Cortex of kidney (tissue), 1 donor: Measurements from ENCODE around the gene CCNQ.

ENCODE experiments used
- DNase-seq: peaks from one replicate; lab custom pipeline; 2025; lab: John Stamatoyannopoulos, UW

The CCNQ gene

DNA sequence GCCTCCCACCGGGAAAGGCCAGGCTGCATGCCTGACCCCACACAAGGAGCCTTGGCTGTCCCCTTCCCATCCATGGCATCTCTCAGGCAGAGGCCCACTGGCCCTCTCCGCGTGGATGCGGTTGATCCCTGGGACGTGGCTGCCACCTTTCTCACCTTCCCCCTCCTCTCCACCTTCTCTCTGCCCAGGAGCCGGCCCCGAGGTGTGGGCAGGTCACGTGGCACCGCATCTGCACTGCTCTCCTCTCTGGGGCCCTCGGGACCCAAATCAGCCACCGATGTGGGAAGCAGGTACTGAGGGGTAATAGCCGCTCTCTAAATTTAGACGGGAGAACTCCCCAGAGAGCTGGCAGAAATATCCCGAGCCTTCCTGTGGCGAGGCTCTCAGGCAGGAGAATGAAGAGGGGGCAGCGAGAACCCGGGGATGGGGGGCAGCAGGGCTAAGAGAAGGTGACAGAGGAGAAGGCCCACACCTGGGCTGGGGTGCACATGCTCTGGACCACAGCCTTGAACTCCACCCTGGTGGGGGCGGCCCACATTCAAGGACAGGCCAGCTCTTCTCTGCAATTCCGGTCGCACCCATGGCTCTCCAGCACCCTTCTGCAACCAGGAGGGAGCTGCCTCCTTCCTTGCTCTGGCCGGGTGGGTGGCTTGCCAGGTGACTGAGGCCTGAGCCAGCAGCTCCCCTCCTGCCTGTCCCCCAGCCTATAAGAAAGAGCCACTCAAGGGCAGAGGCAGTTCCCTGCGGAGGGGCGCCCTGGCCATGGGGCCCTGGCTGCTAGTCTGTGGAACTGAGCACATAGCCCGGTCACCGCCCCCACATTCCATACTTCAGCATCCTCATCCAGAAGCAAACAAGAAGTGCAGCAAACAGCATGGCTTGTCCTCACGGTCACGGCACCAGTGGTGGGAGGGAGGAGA lies 38.4 kb upstream of the CCNQ start:
- no peak for DNase-seq

- DNase-seq, result no peak
These were observed 37.8 kb upstream of the CCNQ start for GRCh38 chrX:153636716-153637115.

GRCh38 chrX:153635788-153636668 lies 37.1 kb upstream of the CCNQ start:
- no peak for DNase-seq

DNA sequence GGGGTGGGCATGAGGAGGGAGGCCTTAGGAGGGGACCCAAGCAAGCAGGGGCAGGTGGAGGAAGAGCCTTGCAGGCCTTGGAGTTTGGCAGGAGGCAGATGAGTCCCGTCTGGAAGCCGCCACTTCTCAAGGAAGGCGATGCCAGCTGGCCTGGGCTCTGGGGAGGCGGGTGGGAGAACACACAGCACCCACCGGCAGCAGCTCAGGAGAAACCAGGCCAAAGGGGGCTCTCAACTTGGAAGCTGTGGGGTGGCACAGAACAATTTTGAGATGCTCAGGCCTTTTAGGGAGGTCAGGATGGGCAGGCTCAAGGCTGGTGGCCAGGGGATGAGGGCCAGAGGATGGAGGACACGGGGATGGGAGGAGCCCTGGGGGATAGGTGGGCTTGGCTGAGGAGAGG lies 36.4 kb upstream of the CCNQ start:
- DNase-seq, result no peak

GRCh38 chrX:153634832-153635231 lies 35.9 kb upstream of the CCNQ start:
- no peak for DNase-seq

DNA sequence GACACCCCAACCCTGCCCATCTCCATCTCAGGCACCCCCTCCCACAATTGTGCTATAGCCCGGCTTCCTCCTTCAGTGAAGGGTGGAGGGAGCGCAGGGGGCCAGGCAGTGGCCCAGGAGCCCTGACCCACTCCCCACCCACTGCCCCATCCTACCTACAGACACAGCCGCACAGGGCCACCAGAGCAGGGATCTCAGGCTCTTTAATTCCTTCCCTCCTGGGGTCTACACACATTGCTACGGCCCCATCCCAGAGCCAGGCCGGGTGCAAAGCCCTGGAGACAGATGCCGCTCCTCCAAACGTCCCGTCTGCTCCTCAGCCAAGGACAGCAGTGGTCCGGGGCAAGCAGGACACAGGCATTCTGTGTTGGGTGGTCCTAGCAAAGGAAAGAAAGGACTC lies 35.3 kb upstream of the CCNQ start:
- DNase-seq, result no peak

GRCh38 chrX:153633607-153634180 lies 34.8 kb upstream of the CCNQ start:
- DNase-seq, result no peak

GRCh38 chrX:153633048-153633447 lies 34.1 kb upstream of the CCNQ start:
- no peak for DNase-seq

GRCh38 chrX:153632595-153632946 lies 33.6 kb upstream of the CCNQ start:
- no peak for DNase-seq

DNA sequence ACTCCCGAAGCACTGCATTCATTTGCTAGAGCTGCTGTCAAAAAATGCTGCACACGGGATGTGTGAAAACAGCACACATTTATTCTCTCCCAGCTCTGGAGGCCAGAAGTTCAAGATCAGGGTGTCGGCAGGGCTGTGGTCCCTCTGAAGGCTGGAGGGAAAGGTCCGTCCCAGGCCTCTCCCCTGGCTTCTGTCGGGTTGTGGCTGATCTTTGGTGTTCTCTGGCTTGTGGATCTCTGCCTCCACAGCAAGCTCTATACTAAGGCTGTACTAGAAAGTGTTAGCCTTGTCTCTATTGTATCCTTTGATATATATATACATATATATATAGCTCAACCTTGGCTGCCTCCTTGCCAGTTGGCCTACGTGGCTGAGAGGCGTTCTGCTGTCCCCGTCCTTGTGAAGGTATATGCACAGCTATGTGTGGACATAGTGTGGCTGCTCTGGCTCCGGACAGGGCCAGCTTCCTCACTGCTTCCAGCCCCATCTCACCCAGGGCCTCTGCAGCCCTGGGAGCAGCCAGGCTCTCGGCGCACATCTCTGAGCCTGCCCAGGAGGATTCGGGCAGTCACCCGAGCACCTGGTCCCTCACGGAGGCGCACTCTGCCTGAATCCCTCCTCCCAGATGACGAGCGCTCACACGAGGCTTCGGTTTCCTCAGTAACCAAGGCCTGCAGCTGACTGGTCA lies 33.1 kb upstream of the CCNQ start:
- no peak for DNase-seq

- no peak for DNase-seq
These were observed 32.4 kb upstream of the CCNQ start for GRCh38 chrX:153631346-153631745.

DNA sequence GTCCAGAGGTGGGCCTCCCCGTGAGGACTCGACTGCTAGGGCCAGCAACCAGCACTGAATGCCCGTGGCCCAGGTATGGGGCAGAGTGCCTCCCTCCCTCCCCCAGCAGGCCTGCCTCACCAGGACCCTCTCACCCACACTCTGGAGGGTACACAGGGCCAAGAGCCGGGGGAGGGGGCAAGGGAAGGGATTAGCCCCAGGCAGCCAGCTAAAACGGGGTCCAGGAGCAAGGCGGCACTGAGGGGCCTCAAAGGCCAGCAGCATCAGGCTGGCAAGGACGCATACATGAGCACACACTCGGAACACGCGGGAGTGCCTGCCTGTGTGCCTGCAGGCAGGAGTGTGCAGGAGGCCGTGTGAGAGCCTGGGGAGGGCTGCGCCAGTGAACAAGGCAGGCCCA lies 29.7 kb upstream of the CCNQ start:
- no peak for DNase-seq

GRCh38 chrX:153628129-153628528 lies 29.2 kb upstream of the CCNQ start:
- DNase-seq, result no peak

DNA sequence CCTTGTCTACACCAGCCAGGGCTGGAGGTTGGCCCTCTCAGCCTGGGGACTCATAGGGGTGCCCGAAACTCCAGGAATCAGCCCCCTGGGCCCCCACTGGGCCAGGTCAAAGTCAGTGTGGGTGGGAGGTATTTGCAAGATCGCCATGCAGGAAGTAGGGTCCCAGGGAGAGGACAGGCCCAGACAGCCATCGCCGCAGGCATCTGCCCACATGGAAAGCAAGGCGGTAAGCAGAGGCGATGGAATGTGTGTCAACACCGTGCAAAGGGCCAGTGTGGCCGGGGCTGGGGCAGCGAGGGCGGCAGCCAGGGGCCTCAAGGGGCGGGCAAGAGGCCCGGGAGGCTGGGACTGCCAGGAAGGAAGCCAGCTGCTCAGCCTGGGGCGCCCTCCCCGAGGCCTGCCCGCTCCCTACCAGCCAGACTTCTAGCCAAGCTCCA lies 28.8 kb upstream of the CCNQ start:
- DNase-seq, result no peak

- DNase-seq, result no peak
These were observed 28.1 kb upstream of the CCNQ start for GRCh38 chrX:153626863-153627674.

DNA sequence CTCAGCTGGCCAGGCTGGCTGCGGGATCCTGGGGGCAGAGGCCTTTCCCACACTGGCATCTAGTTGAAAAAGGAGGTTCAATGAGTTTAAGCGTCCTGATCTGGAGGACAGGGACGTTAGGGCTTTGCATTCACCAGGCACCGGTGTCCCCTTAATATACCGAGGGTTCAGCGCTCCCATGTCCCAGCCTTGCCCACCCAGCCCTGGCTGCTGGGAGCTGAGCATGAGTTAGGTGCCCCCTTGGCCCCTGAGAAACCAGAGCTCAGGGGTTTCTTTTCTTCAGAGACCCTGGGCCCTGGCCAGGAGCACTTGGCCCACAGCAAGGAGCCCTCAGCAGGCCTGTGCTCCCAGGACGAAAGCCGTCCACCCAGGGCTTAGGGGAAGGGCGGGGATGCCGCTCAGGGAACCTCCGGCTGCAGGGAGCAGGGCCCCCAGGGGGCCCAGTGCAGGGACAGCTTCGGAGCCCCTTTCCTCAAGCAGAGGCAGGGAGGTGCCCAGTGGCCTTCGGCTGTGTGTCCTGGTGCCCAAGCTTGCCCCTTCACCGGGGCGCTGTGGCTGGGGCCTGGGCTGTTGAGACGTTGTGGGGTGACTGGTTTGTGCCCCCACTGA lies 27.2 kb upstream of the CCNQ start:
- no peak for DNase-seq

DNA sequence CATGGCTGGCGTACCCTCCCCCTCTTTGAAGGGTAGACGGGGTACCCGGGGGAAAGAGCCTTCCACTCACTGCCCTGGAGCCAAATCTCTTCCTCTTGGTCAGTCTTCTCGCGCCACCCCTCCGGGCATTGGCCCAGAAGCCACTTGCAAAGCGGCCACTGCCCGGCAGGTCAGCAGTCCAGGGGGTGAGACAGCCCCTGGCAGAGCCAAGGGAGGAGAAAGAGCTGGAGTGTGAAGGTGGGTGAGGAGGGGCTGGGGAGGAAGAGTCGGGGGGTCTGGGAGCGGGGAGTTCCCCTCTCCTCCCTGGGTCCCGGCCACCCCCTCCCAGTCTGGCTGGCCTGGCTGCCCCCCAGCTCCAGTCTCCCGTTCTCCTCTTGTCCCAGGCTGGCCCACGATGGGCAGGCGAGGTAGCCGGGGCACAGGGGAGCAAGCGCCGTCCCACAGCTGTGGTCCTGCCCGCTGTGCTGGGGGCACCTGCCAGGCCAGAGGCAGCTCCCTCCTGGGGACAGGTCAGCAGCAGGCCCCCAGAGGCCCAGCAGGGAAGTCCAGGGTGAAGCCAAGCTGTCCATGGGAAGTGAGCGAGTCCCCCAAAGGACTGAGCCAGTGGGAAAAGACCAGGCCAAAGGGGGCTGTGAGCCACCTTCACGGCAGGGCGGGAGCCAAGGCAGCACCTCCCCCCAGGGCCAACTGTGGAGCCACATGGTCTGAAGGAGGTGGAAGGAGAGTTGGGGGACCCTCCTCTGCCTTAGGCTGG lies 26.5 kb upstream of the CCNQ start:
- DNase-seq, result no peak

DNA sequence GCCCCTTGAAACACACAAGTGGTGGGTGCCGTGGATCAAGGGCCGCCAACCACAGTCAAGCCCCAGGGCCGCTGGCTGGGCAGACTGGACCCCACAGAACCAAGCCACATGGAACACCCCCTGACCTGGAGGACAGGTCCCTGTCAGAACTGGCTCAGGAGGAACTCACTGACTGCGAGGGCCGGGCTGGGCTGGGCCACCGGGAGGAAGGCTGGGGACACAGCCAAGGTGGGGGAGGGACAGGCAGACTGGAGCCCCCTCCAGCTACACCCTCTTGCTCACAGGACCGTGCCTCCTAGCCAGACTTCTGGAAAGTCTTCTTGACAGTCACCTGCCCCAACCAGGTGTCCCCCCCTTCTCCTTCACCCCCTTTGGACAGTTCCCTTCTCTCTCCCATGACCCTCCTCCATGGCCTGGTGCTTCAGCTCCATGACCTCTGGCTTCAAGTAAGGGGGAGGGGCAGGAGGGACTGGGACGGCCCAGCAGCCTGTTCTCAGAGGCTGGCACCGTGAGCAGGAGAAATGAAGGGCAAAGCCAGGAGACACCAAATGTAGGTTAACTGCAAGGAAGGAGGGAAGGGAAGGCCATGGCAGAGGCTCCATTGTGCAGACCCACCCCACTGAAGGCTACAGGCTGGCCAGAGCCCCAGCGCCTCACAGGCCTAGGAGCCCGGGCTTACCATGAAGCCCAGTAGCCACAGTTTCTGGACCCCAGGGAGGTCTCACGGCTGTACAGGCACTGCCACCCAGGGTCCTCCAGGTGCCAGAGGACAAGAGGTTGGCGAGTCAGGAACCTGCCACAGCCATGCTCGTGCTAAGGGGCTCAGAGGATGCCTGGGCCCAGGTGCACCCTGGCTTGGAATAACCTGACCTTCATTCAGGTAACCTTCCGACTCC lies 25.5 kb upstream of the CCNQ start:
- no peak for DNase-seq
